Measurements from ENCODE around the gene RGS3. TPM values are rescaled to one million over a fixed set of nuclear protein-coding genes. Genes with fewer than 3 reads are reported as not detected.

Gene RGS3
- total RNA-seq, 1 donor from 2014 or later: 110 TPM

Other genes with a start within 250 kb of the RGS3 start
- gene FKBP15, start 242.4 kb upstream of the RGS3 start, total RNA-seq: 20.3 and 20.5 TPM in 2 replicates
- 12.0 and 13.6 TPM in 2 replicates for gene SLC31A1, start 242.2 kb upstream of the RGS3 start, total RNA-seq
- gene CDC26, start 188.2 kb upstream of the RGS3 start, total RNA-seq: 27.8 and 36.0 TPM in 2 replicates
- gene PRPF4, start 188.1 kb upstream of the RGS3 start, total RNA-seq: 18.7 and 21.7 TPM in 2 replicates
- not detected in 2 replicates for gene RNF183, start 160.4 kb upstream of the RGS3 start, total RNA-seq
- gene WDR31, start 123.5 kb upstream of the RGS3 start, total RNA-seq: 0.83 and 1.4 TPM in 2 replicates
- gene BSPRY, start 114.2 kb upstream of the RGS3 start, total RNA-seq: not detected in 2 replicates
- 9.1 and 14.6 TPM in 2 replicates for gene HDHD3, start 86.7 kb upstream of the RGS3 start, total RNA-seq
- gene ALAD, start 62.4 kb upstream of the RGS3 start, total RNA-seq: 16.0 and 24.5 TPM in 2 replicates
- 53.9 and 65.9 TPM in 2 replicates for gene POLE3, start 53.1 kb upstream of the RGS3 start, total RNA-seq
- 0.26 and 0.64 TPM in 2 replicates for gene C9orf43, start 53.0 kb upstream of the RGS3 start, total RNA-seq